Kidney (tissue), 14 donors: Measurements from ENCODE around the gene VSX1. TPM values are rescaled to one million over a fixed set of nuclear protein-coding genes. Genes with fewer than 3 reads are reported as not detected.

Source experiments
- DNase-seq, 5 donors: peaks; one replicate each; pipeline ENCODE4 v3.0.0-alpha.2; 2013 to 2020
- FAIRE-seq: peaks from 2 replicates; lab custom pipeline; 2012; peaks lifted over from hg19 to GRCh38; lab: Jason Lieb, UNC
- H3K27ac ChIP-seq, 2 donors: one replicate each; pipeline ENCODE4 v1.7.0; 2013; ENCODE audit warnings: low read depth in 2 of 2, low read length in 2 of 2, inconsistent platforms in 1 of 2
- H3K27me3 ChIP-seq: one replicate; pipeline ENCODE4 v1.7.1; 2013; ENCODE audit warnings: low read length, inconsistent platforms; ENCODE audit not compliant: control insufficient read depth, insufficient read depth
- H3K36me3 ChIP-seq, 3 donors: one replicate each; pipeline versions ENCODE4 v1.7.0 to v1.7.1; 2013; ENCODE audit warnings: low read length in 3 of 3, control low read depth in 1 of 3, inconsistent platforms in 1 of 3; ENCODE audit not compliant: insufficient read depth in 3 of 3, control insufficient read depth in 2 of 3
- H3K4me1 ChIP-seq, 3 donors: one replicate each; pipeline versions ENCODE4 v1.7.0 to v1.7.1; 2013; ENCODE audit warnings: low read length in 3 of 3, inconsistent platforms in 1 of 3, low read depth in 1 of 3; ENCODE audit not compliant: control insufficient read depth in 2 of 3, insufficient read depth in 2 of 3
- H3K4me3 ChIP-seq, 3 donors: one replicate each; pipeline versions ENCODE4 v1.7.0 to v1.8.1; 2013; ENCODE audit warnings: low read length in 3 of 3, control low read depth in 1 of 3, inconsistent platforms in 1 of 3
- H3K9ac ChIP-seq, 3 donors: one replicate each; pipeline versions ENCODE4 v1.7.0 to v1.7.1; 2013; ENCODE audit warnings: low read length in 3 of 3, control low read depth in 1 of 3, inconsistent platforms in 1 of 3
- H3K9me3 ChIP-seq, 3 donors: one replicate each; pipeline versions ENCODE4 v1.7.0 to v1.7.1; 2013; ENCODE audit warnings: low read length in 3 of 3, control low read depth in 1 of 3, inconsistent platforms in 1 of 3; ENCODE audit not compliant: control insufficient read depth in 2 of 3, insufficient read depth in 1 of 3
- CTCF ChIP-seq: IDR thresholded peaks from 3 replicates; pipeline ENCODE4 v1.5.1; 2012; ENCODE audit warnings: mild to moderate bottlenecking, moderate library complexity, borderline replicate concordance; ENCODE audit not compliant: insufficient read depth; ENCODE audit errors: extremely low read depth
- intact Hi-C: fragments of 100-400 bp; cut with DNase I; formaldehyde crosslinking; loops from one replicate; pipeline ENCODE4 v1.11.1; 2022
- polyA plus RNA-seq: library from polyadenylated mRNA; stranded (reverse); fragments of 350-450 nt; fragmentation: Illumina TruSeq; extraction: RNeasy Lipid Tissue Mini Kit (QIAGEN cat#74804); gene quantifications from one replicate; pipeline ENCODE4 v1.2.3, GENCODE V29; 2014; ENCODE audit warnings: low read depth, low replicate concordance; ENCODE audit not compliant: insufficient read depth
- total RNA-seq: library from RNA; stranded (reverse); fragmentation: NEBNext Ultra II Directional; extraction: Animal tissue kit (Norgen Biotek cat#: 25700); gene quantifications from one replicate; pipeline ENCODE4 v1.2.1, GENCODE V29; 2021
- donor health status: control.
- donor health status: control.
- donor health status: control.
- donor health status: control.
- donor health status: control.
- donor health status: DM: yes; HTN: yes; CAD: no.
- donor health status: Normal renal cell carcinoma (clear cell type).

VSX1 gene
- total and polyA plus RNA-seq, 2 donors from 2014 or later: 0.41 TPM; not detected in 1

GRCh38 chr20:25037288-25038102 is 44.4 kb downstream of the VSX1 start:
- no peak overlapping the region for H3K4me3 ChIP-seq
- no peaks in the 10 kb centered on the region for H3K9me3 ChIP-seq
- no peak for TF ChIP-seq CTCF
- DNase-seq (peak in 1 of 5 donors; percentile 54), FAIRE-seq (no peak)
- peak overlapping the region; percentile 47 to 71 for H3K27ac ChIP-seq
- no peak overlapping the region for H3K9ac ChIP-seq
- intact Hi-C loops: no loop called here
- H3K4me1 ChIP-seq: peaks cover 0 to 74% (median 67%) of the 10 kb centered on the region in 3 donors
- no peaks in the 10 kb centered on the region for H3K27me3 ChIP-seq
- no peaks in the 10 kb centered on the region for H3K36me3 ChIP-seq

GRCh38 chr20:25036331-25036936 is 45.5 kb downstream of the VSX1 start:
- peaks cover 0 to 64% (median 60%) of the 10 kb centered on the region in 3 donors for H3K4me1 ChIP-seq
- H3K9ac ChIP-seq: no peak overlapping the region
- H3K27ac ChIP-seq: peak overlapping the region in 1 of 2 donors; percentile 23
- no peak for FAIRE-seq
- intact Hi-C loops: no loop called here
- no peak for TF ChIP-seq CTCF
- no peaks in the 10 kb centered on the region for H3K27me3 ChIP-seq
- H3K36me3 ChIP-seq: no peaks in the 10 kb centered on the region
- peak in 2 of 5 donors; percentile 11 to 24 for DNase-seq
- H3K4me3 ChIP-seq: peak overlapping the region in 1 of 3 donors; percentile 10
- H3K9me3 ChIP-seq: no peaks in the 10 kb centered on the region

GRCh38 chr20:25035921-25036320 is 46.0 kb downstream of the VSX1 start:
- no peak overlapping the region for H3K9ac ChIP-seq
- H3K4me1 ChIP-seq: peaks cover 0 to 61% (median 60%) of the 10 kb centered on the region in 3 donors
- H3K4me3 ChIP-seq: peak overlapping the region in 1 of 3 donors; percentile 10
- no peak for TF ChIP-seq CTCF
- H3K36me3 ChIP-seq: peaks cover 0 to 1% (median 0%) of the 10 kb centered on the region in 3 donors
- DNase-seq: peak in 1 of 5 donors; percentile 3
- no peak for FAIRE-seq
- intact Hi-C loops: no loop called here
- no peaks in the 10 kb centered on the region for H3K9me3 ChIP-seq
- H3K27me3 ChIP-seq: no peaks in the 10 kb centered on the region
- H3K27ac ChIP-seq: no peak overlapping the region
